Measurements from ENCODE around the gene CD72.
"Not testable (repeated sequence)": the region's sequence is repeated elsewhere in the genome, so short reads cannot be mapped to it uniquely, and the experiment has no call there.

Gene CD72

GRCh38 chr9:35639225-35639624, 21.0 kb upstream of the CD72 start:
- ATAC-seq, H3K4me3 Mint-ChIP-seq, H3K9me3 Mint-ChIP-seq, H3K27me3 Mint-ChIP-seq, H3K27ac Mint-ChIP-seq: not testable (repeated sequence)
- Mint-ChIP-seq H3K4me1 (peaks cover 75% of the 10 kb centered on the region), H3K36me3 (peaks cover 19% of the 10 kb centered on the region)

- Mint-ChIP-seq H3K36me3 (peaks cover 19% of the 10 kb centered on the region), H3K4me1 (peaks cover 79% of the 10 kb centered on the region), H3K27ac (peak overlapping the region; percentile 86)
- ATAC-seq, H3K4me3 Mint-ChIP-seq, H3K9me3 Mint-ChIP-seq, H3K27me3 Mint-ChIP-seq: not testable (repeated sequence)
Observed at GRCh38 chr9:35638751-35639150, 20.5 kb upstream of the CD72 start.

- H3K9me3 Mint-ChIP-seq, H3K27me3 Mint-ChIP-seq, ATAC-seq, H3K4me3 Mint-ChIP-seq: not testable (repeated sequence)
- Mint-ChIP-seq H3K4me1 (peaks cover 79% of the 10 kb centered on the region), H3K36me3 (peaks cover 13% of the 10 kb centered on the region), H3K27ac (peak overlapping the region; percentile 86)
Observed at GRCh38 chr9:35637427-35637955, 19.3 kb upstream of the CD72 start.

- H3K27ac Mint-ChIP-seq = peak overlapping the region; percentile 86
Observed at GRCh38 chr9:35636877-35637246, 18.6 kb upstream of the CD72 start.

GRCh38 chr9:35636135-35636876, 18.1 kb upstream of the CD72 start:
- Mint-ChIP-seq H3K36me3 (peaks cover 13% of the 10 kb centered on the region), H3K4me3 (peak overlapping the region; percentile 64), H3K27ac (peak overlapping the region; percentile 86), H3K4me1 (peaks cover 73% of the 10 kb centered on the region), H3K27me3 (no peaks in the 10 kb centered on the region), H3K9me3 (no peaks in the 10 kb centered on the region)
- ATAC-seq = peak; percentile 68

More at GRCh38 chr9:35636877-35637246, 18.6 kb upstream of the CD72 start:
- H3K27me3 Mint-ChIP-seq, H3K4me3 Mint-ChIP-seq, H3K9me3 Mint-ChIP-seq, ATAC-seq: not testable (repeated sequence)
- Mint-ChIP-seq H3K4me1 (peaks cover 79% of the 10 kb centered on the region), H3K36me3 (peaks cover 13% of the 10 kb centered on the region)

GRCh38 chr9:35635730-35636129, 17.5 kb upstream of the CD72 start:
- H3K27ac Mint-ChIP-seq = peak overlapping the region; percentile 86
- H3K4me3 Mint-ChIP-seq = peak overlapping the region; percentile 64
- H3K36me3 Mint-ChIP-seq = peaks cover 7% of the 10 kb centered on the region
- no peaks in the 10 kb centered on the region for H3K9me3 Mint-ChIP-seq
- no peaks in the 10 kb centered on the region for H3K27me3 Mint-ChIP-seq
- no peak for ATAC-seq
- peaks cover 68% of the 10 kb centered on the region for H3K4me1 Mint-ChIP-seq

- ATAC-seq = no peak
- H3K27me3 Mint-ChIP-seq = no peaks in the 10 kb centered on the region
- H3K4me3 Mint-ChIP-seq = no peak overlapping the region
- no peak overlapping the region for H3K27ac Mint-ChIP-seq
- no peaks in the 10 kb centered on the region for H3K9me3 Mint-ChIP-seq
- no peaks in the 10 kb centered on the region for H3K36me3 Mint-ChIP-seq
- H3K4me1 Mint-ChIP-seq = peaks cover 42% of the 10 kb centered on the region
Observed at GRCh38 chr9:35629597-35629996, 11.4 kb upstream of the CD72 start.

GRCh38 chr9:35628389-35628991, 10.3 kb upstream of the CD72 start:
- ATAC-seq = no peak
- no peaks in the 10 kb centered on the region for H3K27me3 Mint-ChIP-seq
- H3K36me3 Mint-ChIP-seq = no peaks in the 10 kb centered on the region
- no peaks in the 10 kb centered on the region for H3K9me3 Mint-ChIP-seq
- H3K4me3 Mint-ChIP-seq = no peak overlapping the region
- H3K27ac Mint-ChIP-seq = peak overlapping the region; percentile 69
- H3K4me1 Mint-ChIP-seq = peaks cover 31% of the 10 kb centered on the region

GRCh38 chr9:35627575-35627974, 9.4 kb upstream of the CD72 start:
- H3K9me3 Mint-ChIP-seq = no peaks in the 10 kb centered on the region
- H3K4me1 Mint-ChIP-seq = peaks cover 28% of the 10 kb centered on the region
- no peaks in the 10 kb centered on the region for H3K27me3 Mint-ChIP-seq
- ATAC-seq = peak; percentile 86
- peak overlapping the region; percentile 69 for H3K27ac Mint-ChIP-seq
- no peaks in the 10 kb centered on the region for H3K36me3 Mint-ChIP-seq
- H3K4me3 Mint-ChIP-seq = peak overlapping the region; percentile 24

- peaks cover 76% of the 10 kb centered on the region for H3K4me1 Mint-ChIP-seq
- H3K27ac Mint-ChIP-seq = peak overlapping the region; percentile 95
- H3K36me3 Mint-ChIP-seq = peaks cover 13% of the 10 kb centered on the region
- no peaks in the 10 kb centered on the region for H3K27me3 Mint-ChIP-seq
- no peaks in the 10 kb centered on the region for H3K9me3 Mint-ChIP-seq
- peak; percentile 85 for ATAC-seq
- H3K4me3 Mint-ChIP-seq = peak overlapping the region; percentile 80
Observed at GRCh38 chr9:35619800-35620158, 1.6 kb upstream of the CD72 start.

- Mint-ChIP-seq H3K9me3 (no peaks in the 10 kb centered on the region), H3K27me3 (no peaks in the 10 kb centered on the region), H3K4me1 (peaks cover 82% of the 10 kb centered on the region), H3K27ac (peak overlapping the region; percentile 95), H3K36me3 (peaks cover 19% of the 10 kb centered on the region), H3K4me3 (peak overlapping the region; percentile 80)
- peak; percentile 82 for ATAC-seq
Observed at GRCh38 chr9:35618854-35619799, 914 bp upstream of the CD72 start.

- H3K9me3 Mint-ChIP-seq = no peaks in the 10 kb centered on the region
- H3K36me3 Mint-ChIP-seq = peaks cover 29% of the 10 kb centered on the region
- peak overlapping the region; percentile 95 for H3K27ac Mint-ChIP-seq
- H3K27me3 Mint-ChIP-seq = no peaks in the 10 kb centered on the region
- H3K4me1 Mint-ChIP-seq = peaks cover 93% of the 10 kb centered on the region
- H3K4me3 Mint-ChIP-seq = peak overlapping the region; percentile 80
- no peak for ATAC-seq
Observed at GRCh38 chr9:35617548-35617947, 665 bp downstream of the CD72 start.

- Mint-ChIP-seq H3K9me3 (no peaks in the 10 kb centered on the region), H3K27me3 (no peaks in the 10 kb centered on the region), H3K4me3 (peak overlapping the region; percentile 80), H3K4me1 (peaks cover 87% of the 10 kb centered on the region), H3K36me3 (peaks cover 31% of the 10 kb centered on the region), H3K27ac (peak overlapping the region; percentile 95)
- ATAC-seq = peak; percentile 5
Observed at GRCh38 chr9:35616681-35617459, 1.3 kb downstream of the CD72 start.

- Mint-ChIP-seq H3K27ac (peak overlapping the region; percentile 95), H3K36me3 (peaks cover 37% of the 10 kb centered on the region), H3K4me3 (peak overlapping the region; percentile 80), H3K9me3 (no peaks in the 10 kb centered on the region), H3K4me1 (peaks cover 87% of the 10 kb centered on the region), H3K27me3 (no peaks in the 10 kb centered on the region)
- no peak for ATAC-seq
Observed at GRCh38 chr9:35615981-35616680, 2.1 kb downstream of the CD72 start.

Measured in stimulated activated memory B cell treated with anti-CD40 and anti-IgM and Interleukin-4, amounts not matched to agents 10 μg/mL and 1 μg/mL and 100 μg/mL, for 72 hours (primary cell).